GM12878 (cell line): ENCODE measurements around the gene ZC3H7B.

Source experiments
- CEBPB ChIP-seq, 2 experiments: fragments of 150-350 bp in 1 of 2; IDR thresholded peaks; 2 replicates each; pipeline ENCODE4 v1.6.1; 2012 to 2014; ENCODE audit warnings: low read depth in 2 of 2, low read length in 2 of 2, borderline replicate concordance in 1 of 2, inconsistent platforms in 1 of 2
- CTCF ChIP-seq, 3 experiments: IDR thresholded peaks in 2 of 3; conservative IDR thresholded peaks in 1 of 3; 2 replicates each; pipeline ENCODE4 v1.5.1; 2011; ENCODE audit warnings: low read depth in 3 of 3, low read length in 3 of 3, mild to moderate bottlenecking in 3 of 3, control low read depth in 2 of 3, moderate library complexity in 2 of 3, inconsistent platforms in 1 of 3, mixed read lengths in 1 of 3; ENCODE audit not compliant: control insufficient read depth in 2 of 3, insufficient read depth in 1 of 3; ENCODE audit errors: extremely low read depth in 1 of 3
- NRF1 ChIP-seq: conservative IDR thresholded peaks from 2 replicates; pipeline ENCODE4 v1.6.1; 2011; ENCODE audit warnings: mild to moderate bottlenecking, low read depth, low read length, improper control_type of control experiment
- PML ChIP-seq: IDR thresholded peaks from 2 replicates; pipeline ENCODE4 v1.6.1; 2012; ENCODE audit warnings: low read length, inconsistent platforms
- POLR2A ChIP-seq: IDR thresholded peaks from 2 replicates; pipeline ENCODE4 v1.6.1; 2011; ENCODE audit warnings: low read depth, mild to moderate bottlenecking, low read length
- RBBP5 ChIP-seq: fragments of 200-600 bp; sonication (generic); conservative IDR thresholded peaks from 2 replicates; pipeline ENCODE4 v1.6.1; 2016
- RFX5 ChIP-seq: IDR thresholded peaks from 2 replicates; pipeline ENCODE4 v1.6.1; 2011; ENCODE audit warnings: low read depth, low read length, improper control_type of control experiment
- TAF1 ChIP-seq: IDR thresholded peaks from 2 replicates; pipeline ENCODE4 v1.6.1; 2011; ENCODE audit warnings: mild to moderate bottlenecking, low read depth, low read length, borderline replicate concordance
- TCF12 ChIP-seq: IDR thresholded peaks from 2 replicates; pipeline ENCODE4 v1.6.1; 2011; ENCODE audit warnings: low read depth, mild to moderate bottlenecking, low read length
- ZNF274 ChIP-seq: IDR thresholded peaks from one replicate; pipeline ENCODE4 v1.8.0; 2011; ENCODE audit not compliant: insufficient read length, insufficient read depth
- TF ChIP-seq, protein P1 (sequence below): IDR thresholded peaks from 2 replicates; pipeline ENCODE4 v1.6.1; 2012; ENCODE audit warnings: low read length, inconsistent platforms

- TF ChIP-seq NRF1 (no peak), RFX5 (no peak), CEBPB (IDR thresholded peaks at IDR 0.05; ENCODE audit: borderline replicate concordance in 1 of 2, low read depth in 2 of 2, low read length in 2 of 2) (no peak), PML (no peak), ZNF274 (no peak), CTCF (IDR thresholded peaks at IDR 0.05 in 2 of 3, conservative IDR thresholded peaks at IDR 0.05 in 1 of 3; ENCODE audit: control insufficient read depth in 2 of 3, extremely low read depth in 1 of 3, insufficient read depth in 1 of 3, low read depth in 3 of 3, low read length in 3 of 3) (no peak), TAF1 (no peak), TCF12 (no peak), POLR2A (no peak), RBBP5 (no peak)
- TF ChIP-seq, protein P1, sequence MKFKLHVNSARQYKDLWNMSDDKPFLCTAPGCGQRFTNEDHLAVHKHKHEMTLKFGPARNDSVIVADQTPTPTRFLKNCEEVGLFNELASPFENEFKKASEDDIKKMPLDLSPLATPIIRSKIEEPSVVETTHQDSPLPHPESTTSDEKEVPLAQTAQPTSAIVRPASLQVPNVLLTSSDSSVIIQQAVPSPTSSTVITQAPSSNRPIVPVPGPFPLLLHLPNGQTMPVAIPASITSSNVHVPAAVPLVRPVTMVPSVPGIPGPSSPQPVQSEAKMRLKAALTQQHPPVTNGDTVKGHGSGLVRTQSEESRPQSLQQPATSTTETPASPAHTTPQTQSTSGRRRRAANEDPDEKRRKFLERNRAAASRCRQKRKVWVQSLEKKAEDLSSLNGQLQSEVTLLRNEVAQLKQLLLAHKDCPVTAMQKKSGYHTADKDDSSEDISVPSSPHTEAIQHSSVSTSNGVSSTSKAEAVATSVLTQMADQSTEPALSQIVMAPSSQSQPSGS = no peak
Measured at GRCh38 chr22:41302811-41303210, 1.5 kb downstream of the ZC3H7B start.
